Fibroblast of skin of right quadriceps (primary cell): ENCODE measurements around the gene PRKD1.

ENCODE experiments used
- DNase-seq: peaks from one replicate; pipeline ENCODE4 v3.0.0-alpha.2; 2013

PRKD1 gene

GRCh38 chr14:29663281-29663801 lies 264.3 kb downstream of the PRKD1 start:
- no peak for DNase-seq

- peak; percentile 41 for DNase-seq
These were observed 272.6 kb downstream of the PRKD1 start for GRCh38 chr14:29654901-29655550.

GRCh38 chr14:29653303-29653702 lies 274.3 kb downstream of the PRKD1 start:
- DNase-seq, result no peak

GRCh38 chr14:29652571-29652970 lies 275.1 kb downstream of the PRKD1 start:
- DNase-seq, result no peak

GRCh38 chr14:29650554-29651269 lies 276.9 kb downstream of the PRKD1 start:
- DNase-seq, result no peak

- no peak for DNase-seq
These were observed 278.5 kb downstream of the PRKD1 start for GRCh38 chr14:29649170-29649569.

- peak; percentile 7 for DNase-seq
These were observed 279.6 kb downstream of the PRKD1 start for GRCh38 chr14:29648045-29648444.

GRCh38 chr14:29645117-29645516 lies 282.5 kb downstream of the PRKD1 start:
- no peak for DNase-seq

GRCh38 chr14:29643433-29644211 lies 284.0 kb downstream of the PRKD1 start:
- peak; percentile 42 for DNase-seq

- DNase-seq, result peak; percentile 78
These were observed 290.2 kb downstream of the PRKD1 start for GRCh38 chr14:29637411-29637810.

GRCh38 chr14:29636870-29637269 lies 290.8 kb downstream of the PRKD1 start:
- peak; percentile 9 for DNase-seq

- peak; percentile 20 for DNase-seq
These were observed 297.0 kb downstream of the PRKD1 start for GRCh38 chr14:29630566-29631160.

- DNase-seq, result no peak
These were observed 297.8 kb downstream of the PRKD1 start for GRCh38 chr14:29629839-29630238.

- peak; percentile 48 for DNase-seq
These were observed 300.5 kb downstream of the PRKD1 start for GRCh38 chr14:29627137-29627536.

- DNase-seq, result no peak
These were observed 309.2 kb downstream of the PRKD1 start for GRCh38 chr14:29618323-29619067.

GRCh38 chr14:29616922-29617321 lies 310.7 kb downstream of the PRKD1 start:
- DNase-seq, result no peak

GRCh38 chr14:29608861-29609260 lies 318.8 kb downstream of the PRKD1 start:
- no peak for DNase-seq

- no peak for DNase-seq
These were observed 320.5 kb downstream of the PRKD1 start for GRCh38 chr14:29607169-29607568.

- DNase-seq, result no peak
These were observed 324.0 kb downstream of the PRKD1 start for GRCh38 chr14:29603696-29604095.

GRCh38 chr14:29601616-29602015 lies 326.0 kb downstream of the PRKD1 start:
- DNase-seq, result no peak

GRCh38 chr14:29587761-29588470 lies 339.7 kb downstream of the PRKD1 start:
- no peak for DNase-seq

- no peak for DNase-seq
These were observed 340.6 kb downstream of the PRKD1 start for GRCh38 chr14:29587046-29587445.
